ENCODE measurements around the gene GSK3B.

GSK3B gene

GRCh38 chr3:119809249-119810017 lies 284.8 kb downstream of the GSK3B start:
- no peak for DNase-seq

GRCh38 chr3:119808843-119809242 lies 285.4 kb downstream of the GSK3B start:
- no peak for DNase-seq

- DNase-seq = no peak
Measured at GRCh38 chr3:119808244-119808643, 286.0 kb downstream of the GSK3B start.

GRCh38 chr3:119800844-119801243 lies 293.4 kb downstream of the GSK3B start:
- no peak for DNase-seq

- DNase-seq = no peak
Measured at GRCh38 chr3:119796785-119797184, 297.5 kb downstream of the GSK3B start.

GRCh38 chr3:119796368-119796767 lies 297.9 kb downstream of the GSK3B start:
- DNase-seq = no peak

GRCh38 chr3:119795849-119796248 lies 298.4 kb downstream of the GSK3B start:
- no peak for DNase-seq

- no peak for DNase-seq
Measured at GRCh38 chr3:119794971-119795612, 299.2 kb downstream of the GSK3B start.

GRCh38 chr3:119794401-119794800 lies 299.8 kb downstream of the GSK3B start:
- no peak for DNase-seq

- no peak for DNase-seq
Measured at GRCh38 chr3:119792270-119792669, 302.0 kb downstream of the GSK3B start.

GRCh38 chr3:119790369-119790768 lies 303.9 kb downstream of the GSK3B start:
- DNase-seq = no peak

- DNase-seq = no peak
Measured at GRCh38 chr3:119786409-119786808, 307.8 kb downstream of the GSK3B start.

- no peak for DNase-seq
Measured at GRCh38 chr3:119783883-119784282, 310.4 kb downstream of the GSK3B start.

GRCh38 chr3:119783255-119783654 lies 311.0 kb downstream of the GSK3B start:
- no peak for DNase-seq

GRCh38 chr3:119782460-119782859 lies 311.8 kb downstream of the GSK3B start:
- no peak for DNase-seq

GRCh38 chr3:119781330-119782198 lies 312.7 kb downstream of the GSK3B start, which contains the start of gene NR1I2:
NR1I2 (plus strand) TSS chr3:119782101.
- no peak for DNase-seq

- no peak for DNase-seq
Measured at GRCh38 chr3:119779731-119780383, 314.4 kb downstream of the GSK3B start.

- no peak for DNase-seq
Measured at GRCh38 chr3:119778811-119779210, 315.4 kb downstream of the GSK3B start.

- no peak for DNase-seq
Measured at GRCh38 chr3:119778176-119778575, 316.1 kb downstream of the GSK3B start.

GRCh38 chr3:119776304-119776703 lies 317.9 kb downstream of the GSK3B start:
- no peak for DNase-seq

GRCh38 chr3:119774444-119774843 lies 319.8 kb downstream of the GSK3B start:
- DNase-seq = no peak
